CD8-positive, alpha-beta memory T cell (primary cell): ENCODE measurements around the gene GRIA1. TPM values are rescaled to one million over a fixed set of nuclear protein-coding genes. Genes with fewer than 3 reads are reported as not detected.

Experiments used
- CTCF ChIA-PET: fragments of 350-600 bp; sonication (Branson Sonifier 250); formaldehyde crosslinking; loops from one replicate; lab custom pipeline; 2021; ENCODE audit warnings: antibody characterized with exemption; lab: Charles Lee
- POLR2A ChIA-PET: fragments of 350-600 bp; sonication (Branson Sonifier 250); formaldehyde crosslinking; loops from one replicate; lab custom pipeline; 2021; ENCODE audit warnings: antibody characterized with exemption; lab: Charles Lee
- DNase-seq, 5 donors: peaks; one replicate each; pipeline versions ENCODE4 v3.0.0 to v3.0.0-alpha.2; 2020 to 2022; ENCODE audit warnings: mixed read lengths in 1 of 5
- H3K27ac ChIP-seq: one replicate; pipeline ENCODE4 v1.7.0; 2013; ENCODE audit warnings: low read depth, mild to moderate bottlenecking, low read length, moderate library complexity
- H3K27me3 ChIP-seq: 2 replicates; pipeline ENCODE4 v1.7.0; 2013; ENCODE audit warnings: low read length, mild to moderate bottlenecking; ENCODE audit not compliant: insufficient read depth, poor library complexity, severe bottlenecking
- H3K36me3 ChIP-seq: 2 replicates; pipeline ENCODE4 v1.7.0; 2013; ENCODE audit warnings: mild to moderate bottlenecking, low read length, moderate library complexity; ENCODE audit not compliant: insufficient read depth
- H3K4me1 ChIP-seq: 2 replicates; pipeline ENCODE4 v1.7.0; 2013; ENCODE audit warnings: mild to moderate bottlenecking, low read length, moderate library complexity; ENCODE audit not compliant: insufficient read depth
- H3K4me3 ChIP-seq: 2 replicates; pipeline ENCODE4 v1.7.0; 2013; ENCODE audit warnings: mild to moderate bottlenecking, low read length
- H3K9me3 ChIP-seq: 2 replicates; pipeline ENCODE4 v1.7.0; 2013; ENCODE audit warnings: mild to moderate bottlenecking, low read length
- H3K27ac Mint-ChIP-seq, 8 donors: one replicate each; pipeline ENCODE4 v1.8.0; 2020 to 2021; ENCODE audit warnings: mixed read lengths in 8 of 8, mild to moderate bottlenecking in 6 of 8, inconsistent platforms in 3 of 8, moderate library complexity in 3 of 8
- H3K27me3 Mint-ChIP-seq, 2 donors: one replicate each; pipeline ENCODE4 v1.8.0; 2020 to 2021; ENCODE audit warnings: mixed read lengths in 2 of 2, mild to moderate bottlenecking in 1 of 2, moderate library complexity in 1 of 2
- H3K36me3 Mint-ChIP-seq, 3 donors: one replicate each; pipeline ENCODE4 v1.8.0; 2020 to 2021; ENCODE audit warnings: mixed read lengths in 3 of 3, inconsistent platforms in 1 of 3, mild to moderate bottlenecking in 1 of 3
- H3K4me1 Mint-ChIP-seq, 3 donors: one replicate each; pipeline ENCODE4 v1.8.0; 2020 to 2021; ENCODE audit warnings: mixed read lengths in 3 of 3, inconsistent platforms in 1 of 3, mild to moderate bottlenecking in 1 of 3
- H3K4me3 Mint-ChIP-seq, 7 donors: one replicate each; pipeline ENCODE4 v1.8.0; 2020 to 2021; ENCODE audit warnings: mixed read lengths in 7 of 7, mild to moderate bottlenecking in 6 of 7, moderate library complexity in 4 of 7, inconsistent platforms in 2 of 7
- H3K9me3 Mint-ChIP-seq, 5 donors: one replicate each; pipeline ENCODE4 v1.8.0; 2020 to 2022; ENCODE audit warnings: mixed read lengths in 5 of 5, mild to moderate bottlenecking in 3 of 5, moderate library complexity in 2 of 5, inconsistent platforms in 1 of 5
- polyA plus RNA-seq: library from polyadenylated mRNA; unstranded; fragments of 300-500 nt; fragmentation: Illumina TruSeq; gene quantifications from one replicate; pipeline ENCODE4 v1.2.3, GENCODE V29; 2021
- total RNA-seq, 2 experiments: library from RNA; stranded (reverse); gene quantifications; one replicate each; pipeline ENCODE4 v1.2.3, GENCODE V29; 2021

Gene GRIA1
- total and polyA plus RNA-seq, 3 experiments from 2014 or later, result not detected

DNA sequence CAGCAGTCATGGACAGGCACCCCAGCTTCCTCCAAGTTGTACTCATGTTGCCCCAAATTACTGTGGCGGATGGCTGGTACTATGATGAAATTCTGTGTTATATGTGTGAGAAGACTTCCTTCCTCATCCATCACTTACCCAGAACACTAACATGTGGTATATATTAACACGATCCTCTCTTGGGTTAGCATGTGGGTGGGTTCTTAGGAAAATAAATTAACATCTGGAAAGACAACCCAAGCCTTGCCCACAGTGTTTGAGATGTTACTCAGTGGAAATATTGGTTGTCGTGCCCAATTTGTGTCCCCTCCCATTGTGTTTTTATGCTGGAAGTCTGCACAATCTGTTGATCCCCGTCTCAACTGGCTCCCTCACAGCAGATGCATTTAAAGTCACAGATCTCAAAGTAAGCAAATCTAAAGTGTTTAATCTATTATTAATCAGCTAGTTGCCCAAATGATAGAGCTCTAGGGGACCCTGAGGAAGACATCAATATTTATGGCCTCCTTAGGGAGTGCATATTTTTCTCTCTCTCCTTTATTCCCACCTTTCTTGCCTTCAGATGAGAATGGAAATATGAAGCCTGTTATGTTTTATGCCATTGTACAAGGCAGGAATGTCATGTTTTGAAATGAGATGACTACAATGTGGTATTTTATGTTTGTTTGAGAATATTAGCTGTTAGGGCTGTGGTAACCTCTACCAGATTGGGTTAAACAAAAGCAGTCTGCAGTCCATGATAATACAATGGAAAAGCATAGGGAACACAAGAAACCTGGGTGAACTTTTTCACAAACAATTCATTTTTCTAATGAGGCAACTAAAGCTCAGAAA is 93.9 kb downstream of the GRIA1 start:
- Mint-ChIP-seq H3K4me3 (no peak overlapping the region), H3K27me3 (peaks cover 4% of the 10 kb centered on the region in 2 donors), H3K36me3 (no peaks in the 10 kb centered on the region), H3K27ac (no peak overlapping the region), H3K9me3 (no peaks in the 10 kb centered on the region), H3K4me1 (no peaks in the 10 kb centered on the region)
- H3K9me3 ChIP-seq, result no peaks in the 10 kb centered on the region
- no peaks in the 10 kb centered on the region for H3K36me3 ChIP-seq
- no peak overlapping the region for H3K27ac ChIP-seq
- no peaks in the 10 kb centered on the region for H3K4me1 ChIP-seq
- ChIA-PET POLR2A (no interaction called here), CTCF (interaction anchor here (1.2 kb wide), 1 partner anchor 8 kb away, joined by 3 read pairs; no protein-coding TSS in a partner anchor)
- H3K4me3 ChIP-seq, result no peak overlapping the region
- DNase-seq, result no peak
- no peaks in the 10 kb centered on the region for H3K27me3 ChIP-seq

DNA sequence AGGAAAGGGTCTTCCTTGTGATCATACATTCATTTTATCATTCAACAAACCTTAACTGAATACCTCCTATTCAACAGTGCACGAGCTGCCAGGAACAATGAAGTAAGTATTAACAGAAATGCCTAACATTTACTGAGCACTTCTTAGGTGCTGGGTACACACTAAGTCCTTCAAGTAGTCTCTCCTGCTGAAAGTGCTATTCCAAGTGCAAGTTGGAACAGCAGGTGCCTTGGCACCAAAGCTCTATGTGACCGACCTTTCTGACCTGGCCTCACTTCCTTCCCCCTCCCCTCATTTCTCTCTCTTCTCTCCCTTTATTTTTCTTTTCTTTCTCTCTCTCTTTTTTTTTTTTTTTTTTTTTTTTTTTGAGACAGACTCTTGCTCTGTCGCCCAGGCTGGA is 94.5 kb downstream of the GRIA1 start:
- Histone ChIP-seq H3K9me3 (no peaks in the 10 kb centered on the region), H3K27me3 (no peaks in the 10 kb centered on the region), H3K27ac (no peak overlapping the region), H3K4me3 (no peak overlapping the region), H3K4me1 (no peaks in the 10 kb centered on the region), H3K36me3 (no peaks in the 10 kb centered on the region)
- Mint-ChIP-seq H3K4me3 (no peak overlapping the region), H3K36me3 (no peaks in the 10 kb centered on the region), H3K9me3 (no peaks in the 10 kb centered on the region), H3K27ac (peak overlapping the region in 1 of 8 donors; percentile 47), H3K4me1 (no peaks in the 10 kb centered on the region), H3K27me3 (peaks cover 4% of the 10 kb centered on the region in 2 donors)
- ChIA-PET POLR2A (no interaction called here), CTCF (interaction anchor here (0.6 to 1.2 kb wide), 2 partner anchors 9 to 1222 kb away, joined by 3 read pairs; no protein-coding TSS in a partner anchor)
- no peak for DNase-seq

DNA sequence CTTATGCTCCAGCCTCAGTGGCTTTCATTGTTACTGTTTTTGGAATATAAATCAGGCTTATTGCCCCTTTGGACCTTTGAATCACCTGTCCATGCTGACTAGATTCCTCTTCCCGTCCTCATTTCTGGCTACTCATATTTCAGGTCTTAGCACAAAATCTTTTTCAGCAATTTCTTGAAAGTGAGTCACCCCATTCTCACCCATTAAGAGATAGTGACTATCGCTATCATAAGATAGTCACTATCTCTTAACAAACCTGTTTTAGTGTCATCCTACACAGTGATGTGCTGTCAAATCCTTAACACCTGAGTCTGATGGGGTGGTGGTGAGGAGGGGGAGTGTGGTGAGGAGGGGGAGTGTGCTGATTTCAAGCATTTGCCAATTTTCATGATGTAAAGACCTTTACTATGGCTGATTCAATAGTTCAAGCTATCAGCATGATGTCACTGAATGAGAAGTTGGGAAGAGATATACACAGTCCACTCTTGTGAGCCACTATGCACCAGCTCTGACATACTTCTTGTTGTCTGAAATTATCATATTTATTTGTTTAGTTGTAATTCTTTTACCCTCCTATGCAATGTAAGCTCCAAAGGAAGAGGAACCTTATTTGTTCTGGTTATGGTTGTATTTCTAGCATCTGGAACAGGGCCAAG is 95.3 kb downstream of the GRIA1 start:
- Mint-ChIP-seq H3K4me1 (no peaks in the 10 kb centered on the region), H3K27ac (no peak overlapping the region), H3K4me3 (no peak overlapping the region), H3K27me3 (peaks cover 4% of the 10 kb centered on the region in 2 donors), H3K36me3 (no peaks in the 10 kb centered on the region), H3K9me3 (no peaks in the 10 kb centered on the region)
- DNase-seq, result no peak
- Histone ChIP-seq H3K36me3 (no peaks in the 10 kb centered on the region), H3K27ac (no peak overlapping the region), H3K4me1 (no peaks in the 10 kb centered on the region), H3K4me3 (no peak overlapping the region), H3K27me3 (no peaks in the 10 kb centered on the region), H3K9me3 (no peaks in the 10 kb centered on the region)
- ChIA-PET CTCF (interaction anchor here (0.6 to 1.2 kb wide), 2 partner anchors 10 to 1223 kb away, joined by 3 read pairs; no protein-coding TSS in a partner anchor), POLR2A (no interaction called here)

DNA sequence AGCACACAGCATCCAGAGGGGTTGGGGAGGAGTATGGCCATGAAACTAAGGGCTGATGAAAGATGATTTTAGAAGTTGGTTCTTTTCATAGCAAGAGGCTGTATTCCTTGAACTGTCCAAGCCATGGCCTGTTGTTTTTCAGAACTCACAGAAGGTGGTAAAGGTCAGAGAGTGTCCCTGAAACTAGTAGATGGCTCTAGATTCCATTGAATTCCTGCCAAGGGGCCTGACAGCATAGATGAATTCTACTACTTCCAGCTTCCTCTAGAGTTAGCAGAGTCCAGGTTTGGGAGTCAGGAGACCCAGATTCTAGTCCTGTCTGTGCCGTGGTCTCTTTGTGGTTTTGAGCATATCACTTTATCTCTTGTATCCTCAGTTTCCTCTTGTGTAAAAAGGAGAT is 101.6 kb downstream of the GRIA1 start:
- peaks cover 0 to under 1% of the 10 kb centered on the region in 2 donors for H3K27me3 Mint-ChIP-seq
- no peak for DNase-seq
- H3K4me3 Mint-ChIP-seq, result no peak overlapping the region
- H3K4me1 ChIP-seq, result no peaks in the 10 kb centered on the region
- ChIA-PET POLR2A (no interaction called here), CTCF (no interaction called here)
- H3K27ac ChIP-seq, result no peak overlapping the region
- H3K4me3 ChIP-seq, result no peak overlapping the region
- peaks cover 0 to 4% (median 0%) of the 10 kb centered on the region in 5 donors for H3K9me3 Mint-ChIP-seq
- no peaks in the 10 kb centered on the region for H3K36me3 Mint-ChIP-seq
- no peaks in the 10 kb centered on the region for H3K9me3 ChIP-seq
- H3K27me3 ChIP-seq, result no peaks in the 10 kb centered on the region
- H3K4me1 Mint-ChIP-seq, result no peaks in the 10 kb centered on the region
- H3K27ac Mint-ChIP-seq, result no peak overlapping the region
- no peaks in the 10 kb centered on the region for H3K36me3 ChIP-seq

DNA sequence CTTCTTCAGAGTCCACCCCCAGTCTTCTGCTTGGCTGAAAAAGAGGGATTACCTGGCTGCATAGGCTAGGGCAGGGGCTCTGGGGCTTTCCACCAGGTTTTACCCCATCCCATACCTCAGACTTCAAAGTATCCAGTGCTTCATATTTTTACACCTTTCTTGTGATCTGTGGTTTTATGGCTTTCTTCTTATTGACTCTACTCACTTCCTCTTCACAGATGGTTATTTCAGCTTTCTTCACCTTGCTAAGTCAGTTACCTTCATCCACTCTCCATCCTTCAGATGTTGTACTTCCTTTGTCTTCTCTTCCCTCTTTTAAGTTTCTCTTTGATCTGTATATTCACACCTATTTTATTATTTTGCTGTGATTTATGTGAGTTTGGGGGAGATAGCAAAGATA is 104.3 kb downstream of the GRIA1 start:
- POLR2A ChIA-PET, result no interaction called here
- H3K9me3 ChIP-seq, result no peaks in the 10 kb centered on the region
- peaks cover 0 to 4% (median 0%) of the 10 kb centered on the region in 5 donors for H3K9me3 Mint-ChIP-seq
- no peaks in the 10 kb centered on the region for H3K4me1 ChIP-seq
- H3K36me3 ChIP-seq, result no peaks in the 10 kb centered on the region
- CTCF ChIA-PET, result no interaction called here
- H3K4me3 ChIP-seq, result no peak overlapping the region
- H3K36me3 Mint-ChIP-seq, result no peaks in the 10 kb centered on the region
- DNase-seq, result no peak
- H3K4me1 Mint-ChIP-seq, result no peaks in the 10 kb centered on the region
- H3K27ac ChIP-seq, result no peak overlapping the region
- H3K27ac Mint-ChIP-seq, result no peak overlapping the region
- peaks cover 0 to 2% of the 10 kb centered on the region in 2 donors for H3K27me3 Mint-ChIP-seq
- H3K4me3 Mint-ChIP-seq, result no peak overlapping the region
- no peaks in the 10 kb centered on the region for H3K27me3 ChIP-seq

DNA sequence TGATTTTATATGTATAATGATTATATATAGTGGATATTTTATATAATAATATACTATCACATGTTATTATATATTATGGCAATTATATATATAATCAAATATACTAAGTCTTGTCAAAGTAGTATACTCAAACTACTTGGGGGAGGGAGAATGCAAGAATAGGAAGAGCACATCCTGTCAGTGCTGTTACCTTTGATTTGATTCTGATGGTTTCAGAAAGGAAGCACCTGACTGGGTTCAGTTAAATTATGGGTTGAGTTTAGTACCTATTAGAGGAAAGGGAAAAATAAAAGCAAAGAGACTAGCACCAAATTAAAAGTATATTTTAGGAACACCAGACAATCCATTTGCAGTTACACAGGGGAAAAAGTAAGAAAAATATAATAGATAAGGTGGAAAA is 107.6 kb downstream of the GRIA1 start:
- H3K27me3 Mint-ChIP-seq, result peaks cover 0 to 2% of the 10 kb centered on the region in 2 donors

DNA sequence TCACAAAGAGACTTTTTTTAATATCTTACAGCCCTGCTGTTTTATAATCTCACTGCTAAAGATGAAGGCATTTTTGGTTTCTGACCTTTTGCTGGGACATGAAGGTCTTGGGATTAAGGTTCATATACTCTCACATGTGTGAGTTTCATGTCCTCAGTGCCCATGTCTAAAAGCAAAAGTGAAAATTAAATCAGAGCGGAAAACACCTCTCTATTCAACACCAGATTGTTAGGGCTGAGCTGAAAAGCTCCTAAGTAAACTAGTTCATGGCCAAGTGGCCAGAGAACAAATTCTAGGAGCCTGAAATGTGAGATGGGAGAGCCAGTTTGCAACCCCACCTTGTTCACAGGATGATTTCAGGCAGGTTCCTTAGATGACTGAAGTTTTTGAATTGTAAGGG is 110.9 kb downstream of the GRIA1 start:
- Histone ChIP-seq H3K4me1 (no peaks in the 10 kb centered on the region), H3K36me3 (no peaks in the 10 kb centered on the region), H3K9me3 (no peaks in the 10 kb centered on the region), H3K27me3 (no peaks in the 10 kb centered on the region), H3K4me3 (no peak overlapping the region), H3K27ac (no peak overlapping the region)
- ChIA-PET POLR2A (no interaction called here), CTCF (no interaction called here)
- H3K27me3 Mint-ChIP-seq, result peaks cover 0 to 2% of the 10 kb centered on the region in 2 donors
- no peak for DNase-seq
- H3K9me3 Mint-ChIP-seq, result peaks cover 0 to 2% (median 0%) of the 10 kb centered on the region in 5 donors
- H3K4me1 Mint-ChIP-seq, result no peaks in the 10 kb centered on the region
- no peak overlapping the region for H3K4me3 Mint-ChIP-seq
- no peak overlapping the region for H3K27ac Mint-ChIP-seq
- H3K36me3 Mint-ChIP-seq, result no peaks in the 10 kb centered on the region

More for the DNA sequence above, 107.6 kb downstream of the GRIA1 start:
- Histone ChIP-seq H3K36me3 (no peaks in the 10 kb centered on the region), H3K4me3 (no peak overlapping the region), H3K27me3 (no peaks in the 10 kb centered on the region), H3K4me1 (no peaks in the 10 kb centered on the region), H3K27ac (no peak overlapping the region), H3K9me3 (no peaks in the 10 kb centered on the region)
- POLR2A ChIA-PET, result no interaction called here
- peaks cover 0 to 6% (median 0%) of the 10 kb centered on the region in 5 donors for H3K9me3 Mint-ChIP-seq
- H3K4me3 Mint-ChIP-seq, result no peak overlapping the region
- CTCF ChIA-PET, result no interaction called here
- no peaks in the 10 kb centered on the region for H3K36me3 Mint-ChIP-seq
- H3K27ac Mint-ChIP-seq, result no peak overlapping the region
- no peaks in the 10 kb centered on the region for H3K4me1 Mint-ChIP-seq
- no peak for DNase-seq

DNA sequence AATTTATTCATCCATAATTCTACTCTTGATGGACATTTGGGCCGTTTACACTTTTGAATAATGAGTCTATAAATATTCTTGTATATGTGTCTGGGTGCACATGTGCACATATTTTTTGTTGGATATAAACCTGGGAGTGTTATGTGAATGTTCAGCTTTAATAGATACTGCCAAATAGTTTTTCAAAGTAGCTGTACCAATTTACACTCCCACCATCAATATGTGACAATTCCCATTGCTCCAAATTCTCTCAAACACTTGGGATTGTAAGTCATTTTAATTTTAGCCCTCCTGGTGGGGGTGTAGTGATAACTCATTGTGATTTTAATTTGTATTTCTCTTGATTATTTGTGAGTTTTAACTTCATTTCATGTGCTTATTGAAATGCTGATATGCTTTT is 114.9 kb downstream of the GRIA1 start:
- Histone ChIP-seq H3K9me3 (no peaks in the 10 kb centered on the region), H3K4me1 (no peaks in the 10 kb centered on the region), H3K36me3 (no peaks in the 10 kb centered on the region), H3K27me3 (no peaks in the 10 kb centered on the region), H3K4me3 (no peak overlapping the region), H3K27ac (no peak overlapping the region)
- Mint-ChIP-seq H3K4me1 (no peaks in the 10 kb centered on the region), H3K9me3 (peaks cover 0 to 2% (median 0%) of the 10 kb centered on the region in 5 donors), H3K4me3 (no peak overlapping the region), H3K27me3 (peaks cover 0 to 1% of the 10 kb centered on the region in 2 donors), H3K27ac (no peak overlapping the region), H3K36me3 (no peaks in the 10 kb centered on the region)
- ChIA-PET POLR2A (no interaction called here), CTCF (no interaction called here)
- no peak for DNase-seq
